ENCODE data around the gene TAL2.

TAL2 gene

GRCh38 chr9:105710638-105711037 lies 48.4 kb downstream of the TAL2 start:
- TF ChIP-seq CTCF (conservative IDR thresholded peaks at IDR 0.05) (no peak), ZFX (IDR thresholded peaks at IDR 0.05) (no peak)
- H3K27ac ChIP-seq, result no peak overlapping the region

GRCh38 chr9:105711867-105712266 lies 49.6 kb downstream of the TAL2 start:
- TF ChIP-seq CTCF (conservative IDR thresholded peaks at IDR 0.05) (no peak), ZFX (IDR thresholded peaks at IDR 0.05) (no peak)
- H3K27ac ChIP-seq, result no peak overlapping the region

GRCh38 chr9:105712297-105712696 lies 50.0 kb downstream of the TAL2 start:
- no peak for TF ChIP-seq ZFX (IDR thresholded peaks at IDR 0.05)
- no peak overlapping the region for H3K27ac ChIP-seq
